DMS153 treated with DMSO at 0.1 percent for 48 hours (cell line): ENCODE measurements around the gene NUPR1.
"Not testable (repeated sequence)": the region's sequence is repeated elsewhere in the genome, so short reads cannot be mapped to it uniquely, and the experiment has no call there.

Experiments used
- DNase-seq: peaks from one replicate; lab custom pipeline; 2025; ENCODE audit not compliant: unreplicated experiment; lab: John Stamatoyannopoulos, UW

Gene NUPR1

GRCh38 chr16:28555561-28555960 is 16.8 kb upstream of the NUPR1 start:
- DNase-seq, result no peak

DNA sequence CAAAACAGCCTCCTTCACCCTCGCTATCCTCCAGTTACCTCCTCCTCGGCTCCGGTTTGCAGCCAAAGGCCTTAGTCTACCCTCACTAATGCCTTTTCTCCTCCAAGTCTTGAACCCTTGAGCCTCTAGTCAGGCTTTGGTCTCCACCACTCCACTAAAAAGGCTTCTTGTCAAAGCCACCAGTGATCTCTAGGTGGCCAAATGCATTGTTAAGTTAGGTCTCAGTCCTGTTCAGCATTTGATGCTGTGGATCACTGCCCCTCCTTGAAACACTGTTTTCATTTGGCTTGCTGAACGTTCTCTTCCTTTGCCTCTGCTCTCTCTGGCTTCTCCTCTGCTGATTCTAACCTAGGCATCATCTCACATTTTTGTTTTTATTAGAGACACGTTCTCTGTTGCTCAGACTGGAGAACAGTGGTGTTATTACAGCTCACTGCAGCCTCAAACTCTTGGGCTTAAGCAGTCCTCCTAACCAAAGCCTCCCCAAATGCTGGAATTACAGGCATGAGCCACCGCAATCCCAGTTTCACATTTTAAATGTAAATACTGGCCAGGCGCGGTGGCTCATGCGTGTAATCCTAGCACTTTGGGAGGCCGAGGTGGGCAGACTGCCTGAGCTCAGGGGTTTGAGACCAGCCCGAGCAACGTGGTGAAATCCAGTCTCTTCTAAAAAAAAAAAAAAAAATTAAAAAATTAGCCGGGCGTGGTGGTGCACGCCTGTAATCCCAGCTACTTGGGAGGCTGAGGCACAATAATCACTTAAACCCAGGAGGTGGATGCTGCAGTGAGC is 16.1 kb upstream of the NUPR1 start:
- DNase-seq, result no peak

DNA sequence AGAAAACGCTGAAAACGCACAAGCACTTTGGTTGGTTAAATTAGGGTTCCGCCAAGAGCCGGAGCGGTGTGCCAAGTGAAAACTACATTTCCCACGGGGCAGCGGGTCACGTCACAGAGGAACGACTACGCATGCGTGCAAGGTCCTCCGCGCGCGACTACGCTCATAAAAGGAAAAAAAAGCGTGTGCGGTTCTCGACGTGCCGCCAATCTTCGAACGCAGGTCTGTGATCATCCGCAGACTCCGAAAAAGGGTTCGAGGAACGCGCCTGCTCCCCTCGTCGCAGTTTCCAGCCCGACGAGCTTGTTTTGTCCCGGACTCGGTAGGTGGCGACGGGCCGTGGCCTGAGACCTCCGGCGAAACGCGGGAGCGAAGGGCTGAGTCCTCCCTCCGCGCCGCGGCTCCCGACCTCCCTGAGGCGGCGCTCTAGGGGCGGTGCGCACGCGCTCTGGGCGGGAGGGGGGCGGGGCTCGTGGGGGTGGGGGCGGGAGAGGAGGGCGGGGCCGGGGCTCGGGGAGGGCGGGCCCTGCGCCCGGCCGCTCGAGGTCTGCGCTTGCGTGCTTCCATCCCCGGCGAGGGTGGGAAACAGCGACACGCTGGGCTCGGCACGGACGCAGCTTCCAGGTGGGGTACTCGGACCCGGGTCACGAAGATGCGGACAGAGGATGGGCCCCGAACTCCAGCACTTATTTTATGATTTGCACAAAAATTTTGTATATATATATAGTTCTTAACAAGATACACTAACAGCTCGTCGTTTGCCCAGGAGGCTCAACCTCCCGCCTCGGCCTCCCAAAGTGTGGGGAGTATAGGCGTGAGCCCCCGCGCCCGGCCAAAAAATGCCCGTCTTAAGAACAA is 15.2 kb upstream of the NUPR1 start, which contains the start of gene SGF29:
SGF29 (plus strand) TSS at position 145 of the 858 bp plus-strand sequence. CDS start 27,150 bp downstream, outside the sequence.
- DNase-seq, result peak; percentile 92

- DNase-seq, result peak; percentile 37
Observed at GRCh38 chr16:28549301-28549899, 10.6 kb upstream of the NUPR1 start.

GRCh38 chr16:28548306-28548802 is 9.6 kb upstream of the NUPR1 start:
- DNase-seq, result no peak

GRCh38 chr16:28546626-28547025 is 7.9 kb upstream of the NUPR1 start:
- no peak for DNase-seq

DNA sequence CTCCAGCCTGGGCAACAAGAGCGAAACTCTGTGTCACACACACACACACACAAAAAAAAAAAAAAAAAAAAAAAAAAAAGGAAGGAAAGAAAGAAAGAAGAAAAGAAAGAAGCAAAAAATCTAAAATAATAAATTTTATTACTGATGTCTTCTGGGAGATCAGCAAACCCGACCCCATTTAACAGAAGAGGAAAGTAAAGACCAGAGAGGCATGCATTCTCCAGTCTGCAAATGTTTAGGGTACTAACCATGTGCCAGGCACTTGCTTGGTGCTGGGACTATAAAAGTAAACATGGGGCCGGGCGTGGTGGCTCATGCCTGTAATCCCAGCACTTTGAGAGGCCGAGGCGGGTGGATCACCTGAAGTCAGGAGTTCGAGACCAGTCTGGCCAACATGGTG is 7.2 kb upstream of the NUPR1 start:
- DNase-seq, result not testable (repeated sequence)

DNA sequence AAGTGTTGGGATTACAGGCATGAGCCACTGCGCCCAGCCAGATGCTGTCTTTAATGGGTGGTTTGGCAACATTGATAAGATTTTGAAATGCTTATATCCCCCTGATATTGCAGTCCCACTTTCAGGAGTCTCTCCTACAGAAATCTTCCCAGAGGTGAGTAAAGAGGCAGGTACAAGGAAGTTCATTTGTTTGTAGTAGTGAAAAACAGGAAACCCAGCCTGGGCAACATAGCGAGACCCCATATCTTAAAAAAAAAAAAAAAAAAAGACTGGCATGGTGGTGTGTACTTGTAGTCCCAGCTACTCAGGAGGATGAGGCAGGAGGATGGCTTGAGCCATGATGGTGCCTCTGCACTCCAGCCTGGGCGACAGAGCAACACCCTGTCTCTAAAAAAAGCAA is 6.2 kb upstream of the NUPR1 start:
- no peak for DNase-seq

GRCh38 chr16:28543072-28543471 is 4.3 kb upstream of the NUPR1 start:
- DNase-seq, result peak; percentile 57

DNA sequence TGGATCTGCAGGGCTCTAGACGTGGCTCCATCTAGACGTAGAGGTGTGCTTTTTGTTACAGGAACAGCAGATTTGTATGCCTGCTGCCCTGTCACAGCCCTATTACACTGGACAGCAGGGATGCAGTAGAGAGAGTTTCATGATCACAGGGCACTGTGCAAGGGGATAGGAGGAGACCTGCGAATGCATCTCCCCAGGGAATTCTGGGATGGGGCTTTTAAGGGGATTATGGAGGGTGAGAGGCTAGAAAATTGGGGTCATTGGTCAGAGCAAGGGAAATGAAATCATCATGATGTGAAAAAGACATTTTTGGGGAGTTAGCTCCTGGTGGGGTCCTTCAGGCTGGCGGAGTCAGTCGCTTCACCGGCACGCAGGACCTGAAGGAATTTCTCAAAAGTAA is 3.9 kb upstream of the NUPR1 start:
- no peak for DNase-seq

DNA sequence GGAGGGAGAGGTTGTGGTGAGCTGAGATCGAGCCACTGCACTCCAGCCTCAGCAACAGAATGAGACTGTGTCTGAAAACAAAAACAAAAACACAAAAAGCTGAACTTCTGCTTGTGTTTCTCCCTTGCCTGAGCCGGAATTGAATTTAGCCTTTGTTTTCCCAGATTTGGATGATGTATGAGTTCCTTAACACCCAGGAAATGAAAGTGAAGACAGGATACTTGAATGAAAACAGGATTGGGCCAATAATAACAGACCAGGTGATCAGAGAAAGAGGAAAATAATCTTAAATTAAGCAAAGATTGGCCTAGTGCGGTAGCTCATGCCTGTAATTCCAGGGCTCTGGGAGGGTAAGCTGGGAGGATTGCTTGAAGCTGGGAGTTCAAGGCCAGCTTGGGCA is 1.6 kb upstream of the NUPR1 start:
- DNase-seq, result no peak

DNA sequence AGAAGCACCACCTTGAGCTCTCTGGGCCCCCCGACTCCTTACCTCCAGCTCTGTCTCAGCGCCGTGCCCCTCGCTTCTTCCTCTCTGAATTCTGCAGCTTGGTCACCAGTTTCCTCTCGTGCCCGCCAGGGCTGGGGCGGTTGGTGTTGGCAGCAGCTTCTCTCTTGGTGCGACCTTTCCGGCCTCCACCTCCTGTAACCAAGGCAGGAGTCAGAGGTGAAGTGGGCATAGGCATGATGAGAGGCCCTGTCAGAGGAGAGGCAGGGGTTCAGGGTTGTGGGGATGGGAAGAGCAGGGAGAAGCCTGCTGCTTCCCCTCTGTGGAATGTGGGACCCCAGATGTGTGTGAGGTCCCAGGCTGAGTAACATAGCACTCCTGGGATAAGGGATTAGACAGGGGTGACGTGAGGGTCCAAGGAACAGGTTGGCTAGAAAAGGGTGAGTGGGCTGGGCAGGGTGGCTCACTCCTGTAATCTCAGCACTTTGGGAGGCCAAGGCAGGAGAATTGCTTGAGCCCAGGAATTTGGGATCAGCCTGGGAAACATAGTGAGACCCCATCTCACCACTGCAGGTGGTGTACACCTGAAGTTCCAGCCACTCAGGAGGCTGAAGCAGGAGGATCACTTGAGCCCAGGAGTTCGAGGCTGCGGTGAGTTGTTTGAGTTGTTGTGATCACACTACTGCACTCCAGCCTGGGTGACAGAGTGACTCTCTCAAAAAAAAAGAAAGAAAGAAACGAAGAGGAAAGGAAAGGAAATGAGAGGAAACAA is 626 bp downstream of the NUPR1 start:
- no peak for DNase-seq

DNA sequence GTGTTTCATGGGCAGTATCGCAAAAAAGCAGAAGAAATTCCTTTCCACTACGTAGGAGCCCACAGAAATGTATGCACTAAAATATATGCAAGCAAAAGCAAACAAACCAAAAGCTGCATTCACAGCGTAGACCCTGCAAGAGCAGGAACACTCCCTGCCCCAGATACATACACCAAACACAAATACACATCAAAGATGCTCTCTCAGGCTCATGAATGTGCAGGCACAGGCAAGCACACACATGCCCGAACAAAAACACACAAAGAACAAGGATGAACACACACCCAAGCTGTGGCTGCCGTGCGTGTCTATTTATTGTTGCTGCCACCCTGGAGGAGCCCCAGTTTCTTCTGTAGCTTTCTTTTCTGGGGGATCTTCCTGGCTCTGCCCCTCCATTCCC is 1.7 kb downstream of the NUPR1 start:
- DNase-seq, result peak; percentile 46

DNA sequence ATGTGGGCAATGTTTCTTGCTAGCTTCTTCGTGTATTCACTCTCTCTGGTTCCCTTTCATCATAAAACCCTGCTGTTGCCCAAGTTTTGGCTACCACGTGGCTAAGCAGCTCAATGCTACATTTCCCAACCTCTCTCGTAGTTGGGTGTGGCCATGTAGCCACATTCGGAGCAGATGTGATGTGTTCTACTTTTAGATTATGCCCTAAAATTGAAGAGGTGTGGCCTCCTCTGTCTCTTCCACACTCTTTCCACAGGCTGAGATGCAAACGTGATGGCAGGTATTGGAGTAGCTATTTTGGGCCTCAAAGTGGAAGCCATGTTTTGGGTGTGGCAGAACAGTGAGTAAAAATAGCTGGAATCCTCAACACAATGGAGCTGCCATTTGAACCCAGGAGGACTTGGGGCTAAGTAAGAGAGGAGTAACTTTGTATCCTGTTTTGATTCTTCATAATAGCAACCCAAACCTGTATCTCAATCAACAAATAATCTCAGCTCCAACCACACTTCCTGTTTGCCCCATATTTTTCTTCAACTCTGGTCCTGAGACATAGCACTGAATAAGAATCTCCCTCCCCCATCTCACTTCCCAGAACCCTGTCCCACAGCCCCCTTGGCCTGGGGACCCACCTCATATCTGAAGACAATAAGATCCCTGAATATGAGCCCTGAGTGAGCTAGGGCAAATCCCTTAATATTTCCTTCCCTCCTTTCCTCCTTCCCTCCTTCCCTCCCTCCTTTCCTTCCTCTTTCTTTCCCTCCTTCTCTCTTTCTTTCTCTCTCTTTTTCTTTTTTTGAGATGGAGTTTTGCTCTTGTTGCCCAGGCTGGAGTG is 4.0 kb downstream of the NUPR1 start:
- DNase-seq, result no peak

DNA sequence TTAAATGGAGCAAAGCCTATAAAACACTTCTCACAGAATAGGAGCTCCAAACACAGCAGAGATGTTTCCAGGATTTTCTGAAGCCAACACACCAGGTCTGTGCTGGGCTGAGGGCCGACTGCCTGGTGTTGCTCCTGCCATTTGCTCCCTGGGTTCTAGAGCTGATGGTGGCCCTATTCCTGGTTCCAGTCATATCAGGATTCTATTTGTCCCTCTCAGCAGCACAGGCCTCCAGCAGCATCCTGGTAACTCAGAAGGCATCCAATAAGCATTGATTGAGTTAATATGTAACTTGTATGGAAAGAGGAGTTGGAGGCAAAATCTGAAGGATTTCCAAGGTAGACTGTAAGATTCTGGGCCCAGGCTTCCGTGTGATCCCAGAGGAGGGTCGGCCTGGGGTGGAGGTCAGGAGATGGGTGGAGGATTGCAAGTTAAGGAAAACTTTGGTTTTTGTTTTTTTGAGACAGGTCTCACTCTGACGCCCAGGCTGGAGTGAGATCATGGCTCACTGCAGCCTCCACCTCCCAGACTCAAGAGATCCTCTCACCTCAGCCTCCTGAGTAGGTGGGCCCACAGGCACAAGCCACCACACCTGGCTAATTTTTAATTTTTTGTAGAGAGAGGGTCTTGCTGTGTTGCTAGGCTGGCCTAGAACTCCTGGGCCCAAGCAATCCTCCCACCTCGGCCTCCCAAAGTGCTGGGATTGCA is 5.7 kb downstream of the NUPR1 start:
- no peak for DNase-seq

DNA sequence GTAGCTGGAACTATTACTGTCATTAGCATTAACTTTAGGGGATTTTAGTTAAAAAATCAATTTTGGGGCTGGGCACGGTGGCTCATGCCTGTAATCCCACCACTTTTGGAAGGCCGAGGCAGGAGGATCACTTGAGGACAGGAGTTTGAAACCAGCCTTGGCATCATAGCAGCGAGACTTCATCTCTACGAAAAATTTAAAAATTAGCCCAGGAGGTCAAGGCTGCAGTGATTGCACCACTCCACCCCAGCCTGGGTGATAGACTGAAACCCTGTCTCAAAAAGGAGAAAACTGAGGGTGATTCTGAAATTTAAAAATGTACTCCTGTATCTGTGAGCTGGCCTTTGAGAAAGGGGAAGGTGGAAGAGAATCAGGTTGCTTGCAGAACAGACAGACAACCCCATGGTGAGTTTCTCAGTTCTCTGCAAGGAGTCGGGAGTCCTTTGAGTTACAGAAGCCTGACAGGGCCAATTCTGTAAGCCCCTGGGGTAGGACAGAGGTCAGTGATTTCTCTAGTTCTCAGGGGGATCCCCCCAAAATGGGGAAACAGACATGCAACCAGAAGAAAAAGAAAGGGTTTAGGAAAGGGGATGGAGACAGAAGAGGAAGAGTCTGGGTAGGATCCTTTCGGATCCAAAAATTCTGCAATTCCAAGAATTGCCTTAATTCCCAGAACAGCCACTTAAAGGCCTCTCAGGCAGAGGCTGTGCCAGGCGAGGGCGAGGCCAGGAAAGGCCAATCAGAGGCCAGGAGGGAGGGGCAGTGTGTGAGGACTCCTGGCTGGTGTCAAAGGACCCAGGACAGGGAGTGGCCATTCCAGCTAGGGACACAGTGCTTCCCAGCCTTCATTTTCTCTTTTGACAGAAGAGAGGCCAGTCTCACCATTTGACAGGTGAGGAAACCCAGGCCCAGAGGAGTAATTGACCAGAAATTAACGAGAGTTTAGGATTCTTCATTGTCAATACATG is 6.7 kb downstream of the NUPR1 start:
- DNase-seq, result no peak

GRCh38 chr16:28529124-28529523 is 9.7 kb downstream of the NUPR1 start:
- no peak for DNase-seq

- no peak for DNase-seq
Observed at GRCh38 chr16:28528463-28528867, 10.3 kb downstream of the NUPR1 start.
